Mesothelial cell of epicardium (in vitro differentiated cells): Measurements from ENCODE around the gene ADAMTS12. TPM values are rescaled to one million over a fixed set of nuclear protein-coding genes. Genes with fewer than 3 reads are reported as not detected.
"Not testable (repeated sequence)": the region's sequence is repeated elsewhere in the genome, so short reads cannot be mapped to it uniquely, and the experiment has no call there.

Experiments
- DNase-seq, 2 experiments: peaks; one replicate each; pipeline ENCODE4 v3.0.0; 2021; ENCODE audit warnings: low spot score in 2 of 2; ENCODE audit not compliant: unreplicated experiment in 2 of 2
- H3K27ac Mint-ChIP-seq: 2 replicates; pipeline ENCODE4 v1.8.0; 2021; ENCODE audit warnings: mixed read lengths
- H3K27me3 Mint-ChIP-seq: 2 replicates; pipeline ENCODE4 v1.8.0; 2021; ENCODE audit warnings: low read depth, mixed read lengths
- H3K36me3 Mint-ChIP-seq: 2 replicates; pipeline ENCODE4 v1.8.0; 2021; ENCODE audit warnings: mixed read lengths
- H3K4me1 Mint-ChIP-seq: 2 replicates; pipeline ENCODE4 v1.8.0; 2021; ENCODE audit warnings: mixed read lengths
- H3K4me3 Mint-ChIP-seq: 2 replicates; pipeline ENCODE4 v1.8.0; 2021; ENCODE audit warnings: mild to moderate bottlenecking, moderate library complexity, mixed read lengths
- H3K9me3 Mint-ChIP-seq: 2 replicates; pipeline ENCODE4 v1.8.0; 2021; ENCODE audit warnings: mixed read lengths
- total RNA-seq: library from RNA; stranded (reverse); gene quantifications from 3 replicates; pipeline ENCODE4 v1.2.1, GENCODE V29; 2021
- TF ChIP-seq, protein P1 (sequence below): fragments of 200-600 bp; sonication (generic); IDR thresholded peaks from one replicate; pipeline ENCODE4 v1.5.0; 2021; ENCODE audit warnings: antibody characterized with exemption; ENCODE audit not compliant: unreplicated experiment

Gene ADAMTS12
- total RNA-seq, 1 donor from 2014 or later, result 14.0 TPM

DNA sequence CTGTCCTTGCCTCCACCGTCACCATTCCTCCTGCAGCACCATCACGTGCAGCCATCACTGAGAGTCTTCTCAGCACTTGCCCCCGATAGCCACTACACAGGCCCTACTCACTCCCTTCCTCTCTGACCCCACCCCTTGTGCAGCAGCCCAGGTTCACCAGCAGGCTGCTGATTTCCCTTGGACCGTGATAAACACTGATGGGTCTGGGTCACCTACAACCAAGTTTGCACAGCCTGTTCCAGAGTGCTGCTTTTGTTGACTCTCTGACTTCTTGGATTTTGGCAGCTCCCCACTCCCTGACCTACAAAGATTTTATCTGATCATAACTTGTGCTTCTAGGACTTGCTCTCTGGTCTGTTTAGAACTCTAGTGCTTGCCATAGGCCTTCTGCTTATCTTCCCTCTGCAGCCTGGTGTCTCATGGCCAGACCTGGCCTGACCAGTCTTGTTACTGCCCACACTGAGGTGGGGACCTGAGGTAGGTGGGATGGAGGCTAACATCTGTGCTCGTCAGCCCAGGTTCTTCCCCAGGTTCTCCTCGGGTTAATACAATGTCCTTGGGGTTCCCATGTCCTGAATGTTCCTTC, 341.7 kb downstream of the ADAMTS12 start:
- no peak overlapping the region for H3K27ac Mint-ChIP-seq

GRCh38 chr5:33539790-33540189, 352.0 kb downstream of the ADAMTS12 start:
- H3K27me3 Mint-ChIP-seq, H3K4me1 Mint-ChIP-seq, H3K4me3 Mint-ChIP-seq, H3K27ac Mint-ChIP-seq, H3K36me3 Mint-ChIP-seq, DNase-seq: not testable (repeated sequence)
- H3K9me3 Mint-ChIP-seq, result peaks cover 12% of the 10 kb centered on the region

More for the DNA sequence above, 341.7 kb downstream of the ADAMTS12 start:
- TF ChIP-seq, protein P1, sequence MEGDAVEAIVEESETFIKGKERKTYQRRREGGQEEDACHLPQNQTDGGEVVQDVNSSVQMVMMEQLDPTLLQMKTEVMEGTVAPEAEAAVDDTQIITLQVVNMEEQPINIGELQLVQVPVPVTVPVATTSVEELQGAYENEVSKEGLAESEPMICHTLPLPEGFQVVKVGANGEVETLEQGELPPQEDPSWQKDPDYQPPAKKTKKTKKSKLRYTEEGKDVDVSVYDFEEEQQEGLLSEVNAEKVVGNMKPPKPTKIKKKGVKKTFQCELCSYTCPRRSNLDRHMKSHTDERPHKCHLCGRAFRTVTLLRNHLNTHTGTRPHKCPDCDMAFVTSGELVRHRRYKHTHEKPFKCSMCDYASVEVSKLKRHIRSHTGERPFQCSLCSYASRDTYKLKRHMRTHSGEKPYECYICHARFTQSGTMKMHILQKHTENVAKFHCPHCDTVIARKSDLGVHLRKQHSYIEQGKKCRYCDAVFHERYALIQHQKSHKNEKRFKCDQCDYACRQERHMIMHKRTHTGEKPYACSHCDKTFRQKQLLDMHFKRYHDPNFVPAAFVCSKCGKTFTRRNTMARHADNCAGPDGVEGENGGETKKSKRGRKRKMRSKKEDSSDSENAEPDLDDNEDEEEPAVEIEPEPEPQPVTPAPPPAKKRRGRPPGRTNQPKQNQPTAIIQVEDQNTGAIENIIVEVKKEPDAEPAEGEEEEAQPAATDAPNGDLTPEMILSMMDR, result no peak
- DNase-seq, result no peak
- Mint-ChIP-seq H3K9me3 (peaks cover 10% of the 10 kb centered on the region), H3K36me3 (peaks cover 3% of the 10 kb centered on the region), H3K27me3 (no peaks in the 10 kb centered on the region), H3K4me3 (no peak overlapping the region), H3K4me1 (no peaks in the 10 kb centered on the region)

GRCh38 chr5:33539212-33539611, 352.6 kb downstream of the ADAMTS12 start:
- no peak for DNase-seq
- Mint-ChIP-seq H3K27ac (no peak overlapping the region), H3K27me3 (peaks cover 4% of the 10 kb centered on the region), H3K9me3 (peaks cover 12% of the 10 kb centered on the region), H3K36me3 (no peaks in the 10 kb centered on the region), H3K4me1 (no peaks in the 10 kb centered on the region), H3K4me3 (no peak overlapping the region)
- TF ChIP-seq, protein P1, result no peak

DNA sequence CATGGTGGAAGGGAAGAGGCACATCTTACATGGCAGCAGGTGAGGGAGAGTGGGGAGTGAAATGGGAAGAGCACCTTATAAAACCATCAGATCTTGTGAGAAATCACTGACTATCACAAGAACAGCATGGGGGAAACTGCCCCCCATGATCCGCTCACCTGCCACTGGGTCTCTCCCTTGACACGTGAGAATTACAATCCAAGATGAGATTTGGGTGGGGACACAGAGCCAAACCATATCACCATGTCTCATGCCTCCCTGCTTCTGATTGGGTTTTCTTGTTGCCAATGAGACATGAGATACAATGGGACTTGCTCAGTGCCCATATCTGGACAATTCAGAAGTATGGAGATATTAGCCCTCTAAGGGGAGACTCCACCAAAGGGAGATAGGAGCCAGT, 353.6 kb downstream of the ADAMTS12 start:
- H3K27ac Mint-ChIP-seq, result no peak overlapping the region
- no peak for DNase-seq
- peaks cover 4% of the 10 kb centered on the region for H3K27me3 Mint-ChIP-seq
- H3K9me3 Mint-ChIP-seq, result peaks cover 12% of the 10 kb centered on the region
- H3K4me3 Mint-ChIP-seq, result no peak overlapping the region
- H3K36me3 Mint-ChIP-seq, result no peaks in the 10 kb centered on the region
- no peaks in the 10 kb centered on the region for H3K4me1 Mint-ChIP-seq
- TF ChIP-seq, protein P1, result no peak

- H3K27ac Mint-ChIP-seq, result no peak overlapping the region
- TF ChIP-seq, protein P1, result no peak
- H3K4me3 Mint-ChIP-seq, result no peak overlapping the region
- no peaks in the 10 kb centered on the region for H3K36me3 Mint-ChIP-seq
- H3K27me3 Mint-ChIP-seq, result no peaks in the 10 kb centered on the region
- no peak for DNase-seq
- no peaks in the 10 kb centered on the region for H3K4me1 Mint-ChIP-seq
- peaks cover 6% of the 10 kb centered on the region for H3K9me3 Mint-ChIP-seq
Observed at GRCh38 chr5:33537240-33537639, 354.6 kb downstream of the ADAMTS12 start.

DNA sequence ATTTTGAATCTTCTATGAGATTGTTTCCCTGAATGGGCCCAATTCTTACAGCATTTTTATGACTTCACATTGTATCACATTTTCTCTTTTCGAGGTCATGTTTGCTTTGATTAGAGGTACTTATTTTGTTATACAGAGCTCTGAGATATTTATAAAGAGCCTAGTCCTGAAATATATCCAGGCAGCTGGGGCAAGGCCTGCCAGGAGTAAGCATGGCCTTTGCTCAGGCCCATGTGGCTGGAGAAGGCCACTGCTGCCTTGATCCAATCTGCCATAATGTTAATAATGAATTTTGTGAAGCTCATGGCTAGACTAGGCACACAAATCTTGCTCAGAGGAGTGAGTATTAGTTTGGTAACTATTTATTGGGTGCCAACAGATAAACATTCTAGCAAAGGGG, 355.0 kb downstream of the ADAMTS12 start:
- Mint-ChIP-seq H3K4me3 (no peak overlapping the region), H3K36me3 (no peaks in the 10 kb centered on the region), H3K9me3 (peaks cover 6% of the 10 kb centered on the region), H3K27ac (no peak overlapping the region), H3K27me3 (no peaks in the 10 kb centered on the region), H3K4me1 (no peaks in the 10 kb centered on the region)
- TF ChIP-seq, protein P1, result no peak
- no peak for DNase-seq
